ENCODE measurements around the gene GAS1. TPM values are rescaled to one million over a fixed set of nuclear protein-coding genes. Genes with fewer than 3 reads are reported as not detected.

GAS1 gene
- total and polyA plus RNA-seq, 12 donors, result 3.2 to 26.3 (median 10.4) TPM

- Histone ChIP-seq H3K36me3 (no peaks in the 10 kb centered on the region), H3K9me3 (no peaks in the 10 kb centered on the region), H3K4me3 (no peak overlapping the region), H3K4me1 (peaks cover 0 to 20% (median 3%) of the 10 kb centered on the region in 9 donors), H3K27ac (no peak overlapping the region), H3K27me3 (peaks cover 0 to 7% (median 0%) of the 10 kb centered on the region in 7 donors)
- no peak for TF ChIP-seq CTCF (IDR thresholded peaks at IDR 0.05)
- no peak for ATAC-seq
- intact Hi-C loops (cut with DNase I), result loop anchor here in 2 of 10 donors (10.0 kb wide), 2 partner anchors 110 to 350 kb away; no protein-coding TSS in a partner anchor
- WGBS, 2 donors, result 78 to 86% methylated on average over 2 of the region's 2 CpGs
- DNase-seq, result no peak
Observed at GRCh38 chr9:86974421-86974820, 27.1 kb upstream of the GAS1 start.

- DNase-seq, result no peak
- Histone ChIP-seq H3K9me3 (no peaks in the 10 kb centered on the region), H3K4me1 (peaks cover 0 to 4% (median 0%) of the 10 kb centered on the region in 9 donors), H3K27me3 (peaks cover 0 to 18% (median 4%) of the 10 kb centered on the region in 7 donors), H3K4me3 (no peak overlapping the region), H3K27ac (peak overlapping the region in 7 of 10 donors; percentile 1 to 68 (median 44)), H3K36me3 (no peaks in the 10 kb centered on the region)
- intact Hi-C loops (cut with DNase I), result loop anchor here in 2 of 10 donors (10.0 kb wide), 2 partner anchors 113 to 353 kb away; no protein-coding TSS in a partner anchor
- peak in 2 of 8 donors; percentile 34 to 66 for ATAC-seq
- TF ChIP-seq CTCF (IDR thresholded peaks at IDR 0.05), result no peak
Observed at GRCh38 chr9:86971742-86972141, 24.4 kb upstream of the GAS1 start.

DNA sequence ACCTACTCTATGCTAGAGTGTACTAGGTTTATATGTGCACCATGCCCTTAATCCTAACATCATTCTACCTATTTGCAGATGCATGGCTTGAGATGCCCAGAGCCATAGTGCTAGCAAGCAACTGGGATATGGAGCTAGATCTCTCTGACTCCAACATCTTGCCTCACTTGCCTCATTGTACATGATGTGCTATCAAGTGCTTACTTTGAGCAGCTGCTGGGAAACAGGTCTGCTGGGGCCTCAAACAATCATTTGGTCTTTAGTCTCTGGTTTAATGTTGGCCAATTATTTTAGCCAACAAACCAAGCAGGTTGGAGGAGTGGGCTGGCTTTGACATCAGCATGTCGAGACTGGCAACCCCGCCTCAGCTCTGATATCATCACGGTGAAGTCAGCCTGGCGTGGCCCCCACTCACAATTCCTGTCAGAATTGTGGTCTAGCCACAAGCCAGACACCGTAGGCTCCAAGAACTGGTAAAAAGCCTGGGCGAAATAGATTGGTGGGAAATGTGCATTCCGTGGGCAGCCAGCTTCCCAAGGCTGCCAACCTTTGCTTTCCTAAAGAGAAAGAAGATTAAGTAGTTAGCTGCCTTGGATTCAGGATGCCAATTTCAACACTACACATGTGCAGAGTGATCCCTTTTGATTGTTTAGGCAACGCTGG lies 21.1 kb upstream of the GAS1 start:
- Histone ChIP-seq H3K36me3 (no peaks in the 10 kb centered on the region), H3K4me3 (no peak overlapping the region), H3K9me3 (no peaks in the 10 kb centered on the region), H3K27me3 (peaks cover 0 to 18% (median 4%) of the 10 kb centered on the region in 7 donors), H3K27ac (peak overlapping the region in 1 of 10 donors; percentile 35), H3K4me1 (peaks cover 0 to 4% (median 0%) of the 10 kb centered on the region in 9 donors)
- intact Hi-C loops (cut with DNase I), result no loop called here
- DNase-seq (no peak), ATAC-seq (peak in 3 of 8 donors; percentile 35 to 56 (median 52))
- TF ChIP-seq CTCF (IDR thresholded peaks at IDR 0.05), result no peak
- 81 to 86% methylated on average over 8 of the region's 8 CpGs for whole genome bisulfite sequencing, 2 donors

- intact Hi-C loops (cut with DNase I), result no loop called here
- H3K9me3 ChIP-seq, result no peaks in the 10 kb centered on the region
- H3K4me3 ChIP-seq, result no peak overlapping the region
- peak overlapping the region in 4 of 10 donors; percentile 27 to 38 (median 33) for H3K27ac ChIP-seq
- peaks cover 0 to 29% (median 5%) of the 10 kb centered on the region in 7 donors for H3K27me3 ChIP-seq
- no peak for TF ChIP-seq CTCF (IDR thresholded peaks at IDR 0.05)
- ATAC-seq (peak in 2 of 8 donors; percentile 48 to 52), DNase-seq (no peak)
- peaks cover 0 to 4% (median 0%) of the 10 kb centered on the region in 9 donors for H3K4me1 ChIP-seq
- 66 to 73% methylated on average over 10 of the region's 10 CpGs for WGBS, 2 donors
- no peaks in the 10 kb centered on the region for H3K36me3 ChIP-seq
Observed at GRCh38 chr9:86966852-86967511, 19.7 kb upstream of the GAS1 start.
